Heart left ventricle (tissue), 16 donors: ENCODE results near the gene AP3B1. TPM values are rescaled to one million over a fixed set of nuclear protein-coding genes. Genes with fewer than 3 reads are reported as not detected.

Experiments
- ATAC-seq, 4 donors: fragments of 200-7000 bp; cut with Tn5 transposase; one replicate each; pipeline ENCODE4 v1.9.1; 2020 to 2022; ENCODE audit warnings: moderate library complexity in 4 of 4, mild to moderate bottlenecking in 3 of 4, moderate number of reproducible peaks in 1 of 4
- DNase-seq, 5 donors: peaks; one replicate each; pipeline ENCODE4 v3.0.0-alpha.2; 2020
- H3K27ac ChIP-seq, 12 donors: fragments of 200-600 bp; sonication (generic) in 4 of 12; one replicate each; pipeline versions ENCODE4 v1.5.0 to v1.8.0; 2016 to 2022; ENCODE audit warnings: mild to moderate bottlenecking in 2 of 12
- H3K27me3 ChIP-seq, 9 donors: fragments of 200-600 bp; sonication (generic) in 2 of 9; one replicate each; pipeline versions ENCODE4 v1.5.1 to v1.8.0; 2016 to 2022; ENCODE audit warnings: mild to moderate bottlenecking in 3 of 9
- H3K36me3 ChIP-seq, 9 donors: fragments of 200-600 bp; sonication (generic) in 2 of 9; one replicate each; pipeline versions ENCODE4 v1.5.0 to v1.8.0; 2018 to 2022; ENCODE audit warnings: mild to moderate bottlenecking in 2 of 9
- H3K4me1 ChIP-seq, 12 donors: fragments of 200-600 bp; sonication (generic) in 4 of 12; one replicate each; pipeline versions ENCODE4 v1.5.0 to v1.8.0; 2016 to 2022; ENCODE audit warnings: mild to moderate bottlenecking in 3 of 12
- H3K4me3 ChIP-seq, 12 donors: fragments of 200-600 bp; sonication (generic) in 4 of 12; one replicate each; pipeline versions ENCODE4 v1.5.0 to v1.8.0; 2017 to 2022; ENCODE audit warnings: mild to moderate bottlenecking in 9 of 12, moderate library complexity in 4 of 12
- H3K9me3 ChIP-seq, 12 donors: fragments of 200-600 bp; sonication (generic) in 4 of 12; one replicate each; pipeline versions ENCODE4 v1.5.0 to v1.8.0; 2016 to 2022; ENCODE audit warnings: mild to moderate bottlenecking in 1 of 12
- POLR2A ChIP-seq, 2 donors: fragments of 450-650 bp; IDR thresholded peaks; one replicate each; pipeline ENCODE4 v1.6.1; 2017; ENCODE audit warnings: antibody characterized with exemption in 2 of 2, mild to moderate bottlenecking in 2 of 2, moderate library complexity in 2 of 2
- WGBS, 4 donors: extraction: QIAGEN DNeasy Blood & Tissue Kit in 2 of 4; methylation state at CpG; one replicate each; pipeline versions ENCODE4 v1.1.5 to v1.1.7; 2013 to 2018; 5-methylcytosine and 5-hydroxymethylcytosine counted together
- intact Hi-C, 10 donors: fragments of 100-400 bp; cut with DNase I; formaldehyde crosslinking; loops; one replicate each; pipeline versions ENCODE4 v1.11.1 to v1.14.2; 2022
- polyA plus RNA-seq, 2 donors: library from polyadenylated mRNA; stranded (reverse); fragments of 200-250 nt; gene quantifications; one replicate each; pipeline ENCODE4 v1.2.3, GENCODE V29; 2013
- total RNA-seq, 9 donors: library from RNA; depleted of rRNA in 2 of 9; stranded (reverse); fragments of >200 nt in 2 of 9; fragmentation: NEBNext Ultra II Directional in 3 of 9; extraction: Animal tissue kit (Norgen Biotek cat#: 25700) in 3 of 9; gene quantifications; one replicate each; pipeline versions ENCODE4 v1.1.0 to v1.2.4, GENCODE V29; 2016 to 2023
- TF ChIP-seq, protein P1 (sequence below), 12 donors: fragments of 200-600 bp; sonication (generic) in 4 of 12; IDR thresholded peaks; one replicate each; pipeline versions ENCODE4 v1.5.0 to v1.8.0; 2018 to 2022; ENCODE audit warnings: antibody characterized with exemption in 12 of 12, mild to moderate bottlenecking in 5 of 12
- donor health status: ischemic (EF 13 %, LVEDD 7.1; RV severe dilation, severe dysfunction).
- donor health status: healthy with polysubstance abuse.
- donor health status: DM: no; HTN: yes; CAD: no.
- donor health status: DM: no; HTN: no; CAD: no.
- donor health status: ischemic (EF 25% LVEDD 6.9; RV normal size, moderate dysfunction).
- donor health status: ischemic (EF 25% LVEDD 5.7; RV mildly dilated, moderate dysfunction).
- donor health status: healthy.
- donor health status: DM: yes; HTN: yes; CAD: no.
- donor health status: ischemic (EF 35%, LVEDD 5.7; RV mildly dilated, moderate dysfunction).
- donor health status: nonischemic (EF 11% LVEDD 7.7; RV severe dilation, severe dysfunction).
- donor health status: DM: yes; HTN: yes; CAD: no.
- donor health status: PGD.
- donor health status: ischemic (EF 29% LVEDD 5.4; RV normal size, mild dysfunction).
- donor health status: nonischemic (EF 23%, LVEDD 6.1; RV moderate dilation, normal function).

AP3B1 gene
- total and polyA plus RNA-seq, 11 donors = 14.4 to 33.7 (median 25.2) TPM

DNA sequence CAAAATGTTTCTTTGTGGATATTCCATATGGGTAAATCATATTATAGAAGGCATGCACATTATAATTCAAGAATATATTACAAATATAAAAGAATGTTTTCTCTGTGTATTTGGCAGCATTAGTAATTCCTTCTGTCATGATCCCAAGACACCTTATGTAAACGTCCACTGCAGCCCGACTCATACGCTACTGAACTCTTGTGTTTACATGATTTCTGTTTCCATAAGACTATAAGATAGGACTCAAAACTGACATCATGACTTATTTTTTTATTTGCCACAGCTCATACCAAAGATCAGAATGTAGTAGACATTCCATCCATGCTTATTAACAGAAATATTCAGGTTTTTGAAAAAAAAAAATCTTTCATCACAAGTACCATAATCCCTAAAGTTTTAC, 234.1 kb downstream of the AP3B1 start:
- DNase-seq (no peak), ATAC-seq (no peak)
- Histone ChIP-seq H3K36me3 (no peaks in the 10 kb centered on the region), H3K4me3 (no peak overlapping the region), H3K27ac (no peak overlapping the region), H3K4me1 (no peaks in the 10 kb centered on the region), H3K9me3 (no peaks in the 10 kb centered on the region), H3K27me3 (no peaks in the 10 kb centered on the region)
- intact Hi-C loops = no loop called here
- no peak for TF ChIP-seq POLR2A (IDR thresholded peaks at IDR 0.05)
- TF ChIP-seq, protein P1, sequence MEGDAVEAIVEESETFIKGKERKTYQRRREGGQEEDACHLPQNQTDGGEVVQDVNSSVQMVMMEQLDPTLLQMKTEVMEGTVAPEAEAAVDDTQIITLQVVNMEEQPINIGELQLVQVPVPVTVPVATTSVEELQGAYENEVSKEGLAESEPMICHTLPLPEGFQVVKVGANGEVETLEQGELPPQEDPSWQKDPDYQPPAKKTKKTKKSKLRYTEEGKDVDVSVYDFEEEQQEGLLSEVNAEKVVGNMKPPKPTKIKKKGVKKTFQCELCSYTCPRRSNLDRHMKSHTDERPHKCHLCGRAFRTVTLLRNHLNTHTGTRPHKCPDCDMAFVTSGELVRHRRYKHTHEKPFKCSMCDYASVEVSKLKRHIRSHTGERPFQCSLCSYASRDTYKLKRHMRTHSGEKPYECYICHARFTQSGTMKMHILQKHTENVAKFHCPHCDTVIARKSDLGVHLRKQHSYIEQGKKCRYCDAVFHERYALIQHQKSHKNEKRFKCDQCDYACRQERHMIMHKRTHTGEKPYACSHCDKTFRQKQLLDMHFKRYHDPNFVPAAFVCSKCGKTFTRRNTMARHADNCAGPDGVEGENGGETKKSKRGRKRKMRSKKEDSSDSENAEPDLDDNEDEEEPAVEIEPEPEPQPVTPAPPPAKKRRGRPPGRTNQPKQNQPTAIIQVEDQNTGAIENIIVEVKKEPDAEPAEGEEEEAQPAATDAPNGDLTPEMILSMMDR (IDR thresholded peaks at IDR 0.05) = no peak
- 71 to 86% (median 81%) methylated on average over 3 of the region's 3 CpGs for WGBS, 4 donors

DNA sequence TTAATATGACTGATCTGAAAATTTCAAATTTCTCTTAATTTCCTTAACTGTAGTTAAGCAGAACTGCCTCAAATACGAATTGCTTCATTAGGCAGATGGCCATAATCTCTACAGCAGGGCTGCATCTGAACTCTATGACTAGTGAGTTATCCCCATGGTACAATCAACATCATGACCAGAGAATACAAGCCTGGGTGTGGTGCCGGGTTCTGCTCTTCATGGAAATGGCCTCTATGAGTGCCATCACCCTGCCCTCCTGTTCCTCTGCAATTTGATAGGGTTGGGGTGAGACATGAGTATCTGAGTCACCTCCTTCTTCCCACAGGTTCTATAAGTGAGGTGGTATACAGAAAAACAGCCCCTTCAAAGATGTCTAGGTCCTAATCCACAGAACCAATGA, 235.9 kb downstream of the AP3B1 start:
- Histone ChIP-seq H3K9me3 (no peaks in the 10 kb centered on the region), H3K4me1 (no peaks in the 10 kb centered on the region), H3K4me3 (no peak overlapping the region), H3K36me3 (no peaks in the 10 kb centered on the region), H3K27me3 (no peaks in the 10 kb centered on the region), H3K27ac (no peak overlapping the region)
- ATAC-seq (no peak), DNase-seq (no peak)
- no peak for TF ChIP-seq POLR2A (IDR thresholded peaks at IDR 0.05)
- TF ChIP-seq, protein P1 (IDR thresholded peaks at IDR 0.05) = no peak
- intact Hi-C loops = no loop called here
- WGBS, 4 donors = 92 to 97% (median 94%) methylated on average over 2 of the region's 2 CpGs

GRCh38 chr5:78056901-78057514, 237.5 kb downstream of the AP3B1 start:
- H3K4me1 ChIP-seq = no peaks in the 10 kb centered on the region
- DNase-seq = no peak
- peak in 1 of 4 donors; percentile 36 for ATAC-seq
- H3K9me3 ChIP-seq = no peaks in the 10 kb centered on the region
- no peak for TF ChIP-seq POLR2A (IDR thresholded peaks at IDR 0.05)
- TF ChIP-seq, protein P1 (IDR thresholded peaks at IDR 0.05) = peak in 1 of 12 donors; percentile 19
- H3K4me3 ChIP-seq = peak overlapping the region in 2 of 12 donors; percentile 7 to 20
- intact Hi-C loops = no loop called here
- H3K27me3 ChIP-seq = no peaks in the 10 kb centered on the region
- H3K27ac ChIP-seq = peak overlapping the region in 1 of 12 donors; percentile 24
- WGBS, 4 donors = 55 to 74% (median 66%) methylated on average over 9 of the region's 9 CpGs
- no peaks in the 10 kb centered on the region for H3K36me3 ChIP-seq

DNA sequence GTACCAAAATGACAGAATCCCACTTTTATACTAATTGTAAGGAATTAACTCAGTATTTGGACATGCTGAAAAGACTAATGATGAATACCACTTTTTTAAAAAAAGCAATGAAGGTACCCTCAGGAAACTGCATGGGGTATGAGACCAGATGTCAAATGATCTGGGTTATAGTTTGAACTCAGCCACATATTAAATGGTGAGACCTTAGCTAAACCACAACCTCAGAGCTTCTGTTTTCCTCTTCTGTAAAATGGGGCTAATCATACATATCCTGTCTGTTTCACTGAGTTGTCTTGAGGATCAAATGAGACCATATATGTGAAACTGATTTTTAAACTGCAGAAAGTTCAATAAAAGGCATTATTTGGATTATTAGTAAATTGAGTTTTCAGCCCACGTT, 238.4 kb downstream of the AP3B1 start:
- TF ChIP-seq, protein P1 (IDR thresholded peaks at IDR 0.05) = no peak
- TF ChIP-seq POLR2A (IDR thresholded peaks at IDR 0.05) = no peak
- ATAC-seq = no peak
- Histone ChIP-seq H3K4me1 (no peaks in the 10 kb centered on the region), H3K9me3 (no peaks in the 10 kb centered on the region), H3K27ac (no peak overlapping the region), H3K4me3 (no peak overlapping the region), H3K36me3 (no peaks in the 10 kb centered on the region), H3K27me3 (no peaks in the 10 kb centered on the region)
- intact Hi-C loops = no loop called here
- 83 to 95% (median 89%) methylated on average over 1 of the region's 1 CpG for WGBS, 4 donors
- no peak for DNase-seq
